Measurements from ENCODE around the gene ERGIC3. TPM values are rescaled to one million over a fixed set of nuclear protein-coding genes. Genes with fewer than 3 reads are reported as not detected.

Gene ERGIC3
- total and polyA plus RNA-seq, 2 of the 13 experiments (the other 11 are each of a cell fraction or from before 2014, with no cell fraction given), result 407 to 670 TPM

DNA sequence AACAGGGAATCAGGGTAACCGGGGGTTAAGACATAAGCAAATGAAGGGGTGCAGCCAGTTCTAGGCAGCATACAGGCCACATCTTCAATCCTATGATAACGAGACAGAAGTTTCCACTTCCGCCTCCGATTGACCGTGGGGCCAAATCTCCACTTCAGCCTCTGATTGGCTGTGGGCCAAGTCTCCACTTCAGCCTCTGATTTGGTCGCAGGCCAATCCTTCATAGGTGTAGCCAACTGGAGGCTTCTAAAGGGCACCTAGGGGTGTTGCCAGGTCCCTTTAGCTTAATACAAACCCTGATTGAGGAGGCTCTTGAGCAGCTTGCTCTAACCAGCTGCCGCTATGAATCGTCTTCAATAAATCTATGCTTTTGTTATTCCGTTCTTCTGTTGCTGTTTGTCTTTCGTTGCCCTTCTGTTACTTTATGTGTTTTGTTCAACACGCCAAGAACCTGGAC is 2.1 kb upstream of the ERGIC3 start (continued):
- TF ChIP-seq, protein P1, sequence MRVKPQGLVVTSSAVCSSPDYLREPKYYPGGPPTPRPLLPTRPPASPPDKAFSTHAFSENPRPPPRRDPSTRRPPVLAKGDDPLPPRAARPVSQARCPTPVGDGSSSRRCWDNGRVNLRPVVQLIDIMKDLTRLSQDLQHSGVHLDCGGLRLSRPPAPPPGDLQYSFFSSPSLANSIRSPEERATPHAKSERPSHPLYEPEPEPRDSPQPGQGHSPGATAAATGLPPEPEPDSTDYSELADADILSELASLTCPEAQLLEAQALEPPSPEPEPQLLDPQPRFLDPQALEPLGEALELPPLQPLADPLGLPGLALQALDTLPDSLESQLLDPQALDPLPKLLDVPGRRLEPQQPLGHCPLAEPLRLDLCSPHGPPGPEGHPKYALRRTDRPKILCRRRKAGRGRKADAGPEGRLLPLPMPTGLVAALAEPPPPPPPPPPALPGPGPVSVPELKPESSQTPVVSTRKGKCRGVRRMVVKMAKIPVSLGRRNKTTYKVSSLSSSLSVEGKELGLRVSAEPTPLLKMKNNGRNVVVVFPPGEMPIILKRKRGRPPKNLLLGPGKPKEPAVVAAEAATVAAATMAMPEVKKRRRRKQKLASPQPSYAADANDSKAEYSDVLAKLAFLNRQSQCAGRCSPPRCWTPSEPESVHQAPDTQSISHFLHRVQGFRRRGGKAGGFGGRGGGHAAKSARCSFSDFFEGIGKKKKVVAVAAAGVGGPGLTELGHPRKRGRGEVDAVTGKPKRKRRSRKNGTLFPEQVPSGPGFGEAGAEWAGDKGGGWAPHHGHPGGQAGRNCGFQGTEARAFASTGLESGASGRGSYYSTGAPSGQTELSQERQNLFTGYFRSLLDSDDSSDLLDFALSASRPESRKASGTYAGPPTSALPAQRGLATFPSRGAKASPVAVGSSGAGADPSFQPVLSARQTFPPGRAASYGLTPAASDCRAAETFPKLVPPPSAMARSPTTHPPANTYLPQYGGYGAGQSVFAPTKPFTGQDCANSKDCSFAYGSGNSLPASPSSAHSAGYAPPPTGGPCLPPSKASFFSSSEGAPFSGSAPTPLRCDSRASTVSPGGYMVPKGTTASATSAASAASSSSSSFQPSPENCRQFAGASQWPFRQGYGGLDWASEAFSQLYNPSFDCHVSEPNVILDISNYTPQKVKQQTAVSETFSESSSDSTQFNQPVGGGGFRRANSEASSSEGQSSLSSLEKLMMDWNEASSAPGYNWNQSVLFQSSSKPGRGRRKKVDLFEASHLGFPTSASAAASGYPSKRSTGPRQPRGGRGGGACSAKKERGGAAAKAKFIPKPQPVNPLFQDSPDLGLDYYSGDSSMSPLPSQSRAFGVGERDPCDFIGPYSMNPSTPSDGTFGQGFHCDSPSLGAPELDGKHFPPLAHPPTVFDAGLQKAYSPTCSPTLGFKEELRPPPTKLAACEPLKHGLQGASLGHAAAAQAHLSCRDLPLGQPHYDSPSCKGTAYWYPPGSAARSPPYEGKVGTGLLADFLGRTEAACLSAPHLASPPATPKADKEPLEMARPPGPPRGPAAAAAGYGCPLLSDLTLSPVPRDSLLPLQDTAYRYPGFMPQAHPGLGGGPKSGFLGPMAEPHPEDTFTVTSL (CRISPR knock-in tag; IDR thresholded peaks at IDR 0.05; ENCODE audit: borderline replicate concordance), result no peak
- TF ChIP-seq ZNF143 (CRISPR knock-in tag; IDR thresholded peaks at IDR 0.05) (no peak), ZNF335 (CRISPR knock-in tag; IDR thresholded peaks at IDR 0.05) (no peak), TBX2 (CRISPR knock-in tag; IDR thresholded peaks at IDR 0.05; ENCODE audit: borderline replicate concordance) (peak; percentile 36; the same call in 1 of the 2 replicates), AGO2 (optimal IDR thresholded peaks at IDR 0.05; ENCODE audit: low read depth, low read length) (no peak), ZNF33B (CRISPR knock-in tag; IDR thresholded peaks at IDR 0.05) (no peak), HNF4G (IDR thresholded peaks at IDR 0.05; ENCODE audit: borderline replicate concordance, low read depth, low read length) (no peak), HNF4G (CRISPR knock-in tag; IDR thresholded peaks at IDR 0.05; ENCODE audit: borderline replicate concordance, low read depth) (no peak), MYC (CRISPR knock-in tag; IDR thresholded peaks at IDR 0.05; ENCODE audit: borderline replicate concordance) (no peak), ISX (CRISPR knock-in tag; conservative IDR thresholded peaks at IDR 0.05) (no peak), SRSF4 (IDR thresholded peaks at IDR 0.05; ENCODE audit: low read depth, low read length, poor library complexity, severe bottlenecking) (no peak), FIP1L1 (IDR thresholded peaks at IDR 0.05; ENCODE audit: borderline replicate concordance, insufficient read depth, low read depth, low read length) (no peak), MED8 (CRISPR knock-in tag; IDR thresholded peaks at IDR 0.05; ENCODE audit: insufficient replicate concordance) (no peak), ZNF660 (CRISPR knock-in tag; IDR thresholded peaks at IDR 0.05; ENCODE audit: borderline replicate concordance, low read depth) (no peak), RFX3 (CRISPR knock-in tag; IDR thresholded peaks at IDR 0.05) (no peak), ZNF75D (CRISPR knock-in tag; IDR thresholded peaks at IDR 0.05; ENCODE audit: borderline replicate concordance) (0 out of 2 replicates have a peak, but pooled peaks have one; percentile 38), ZNF577 (CRISPR knock-in tag; IDR thresholded peaks at IDR 0.05; ENCODE audit: borderline replicate concordance, low read depth) (no peak), ZBTB3 (CRISPR knock-in tag; IDR thresholded peaks at IDR 0.05; ENCODE audit: borderline replicate concordance, low read depth) (no peak)
- TF ChIP-seq, protein P2, sequence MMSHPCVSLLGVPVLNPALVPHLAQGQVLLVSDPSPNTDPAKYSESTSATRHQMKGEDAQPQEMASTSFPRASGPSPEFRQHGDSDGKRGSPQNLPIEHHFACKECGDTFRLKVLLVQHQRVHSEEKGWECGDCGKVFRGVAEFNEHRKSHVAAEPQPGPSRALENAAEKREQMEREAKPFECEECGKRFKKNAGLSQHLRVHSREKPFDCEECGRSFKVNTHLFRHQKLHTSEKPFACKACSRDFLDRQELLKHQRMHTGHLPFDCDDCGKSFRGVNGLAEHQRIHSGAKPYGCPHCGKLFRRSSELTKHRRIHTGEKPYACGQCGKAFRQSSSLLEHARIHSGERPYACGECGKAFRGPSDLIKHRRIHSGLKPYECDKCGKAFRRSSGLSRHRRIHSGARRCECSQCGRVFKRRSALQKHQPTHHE (CRISPR knock-in tag; IDR thresholded peaks at IDR 0.05; ENCODE audit: borderline replicate concordance), result no peak
- TF ChIP-seq, protein P3, sequence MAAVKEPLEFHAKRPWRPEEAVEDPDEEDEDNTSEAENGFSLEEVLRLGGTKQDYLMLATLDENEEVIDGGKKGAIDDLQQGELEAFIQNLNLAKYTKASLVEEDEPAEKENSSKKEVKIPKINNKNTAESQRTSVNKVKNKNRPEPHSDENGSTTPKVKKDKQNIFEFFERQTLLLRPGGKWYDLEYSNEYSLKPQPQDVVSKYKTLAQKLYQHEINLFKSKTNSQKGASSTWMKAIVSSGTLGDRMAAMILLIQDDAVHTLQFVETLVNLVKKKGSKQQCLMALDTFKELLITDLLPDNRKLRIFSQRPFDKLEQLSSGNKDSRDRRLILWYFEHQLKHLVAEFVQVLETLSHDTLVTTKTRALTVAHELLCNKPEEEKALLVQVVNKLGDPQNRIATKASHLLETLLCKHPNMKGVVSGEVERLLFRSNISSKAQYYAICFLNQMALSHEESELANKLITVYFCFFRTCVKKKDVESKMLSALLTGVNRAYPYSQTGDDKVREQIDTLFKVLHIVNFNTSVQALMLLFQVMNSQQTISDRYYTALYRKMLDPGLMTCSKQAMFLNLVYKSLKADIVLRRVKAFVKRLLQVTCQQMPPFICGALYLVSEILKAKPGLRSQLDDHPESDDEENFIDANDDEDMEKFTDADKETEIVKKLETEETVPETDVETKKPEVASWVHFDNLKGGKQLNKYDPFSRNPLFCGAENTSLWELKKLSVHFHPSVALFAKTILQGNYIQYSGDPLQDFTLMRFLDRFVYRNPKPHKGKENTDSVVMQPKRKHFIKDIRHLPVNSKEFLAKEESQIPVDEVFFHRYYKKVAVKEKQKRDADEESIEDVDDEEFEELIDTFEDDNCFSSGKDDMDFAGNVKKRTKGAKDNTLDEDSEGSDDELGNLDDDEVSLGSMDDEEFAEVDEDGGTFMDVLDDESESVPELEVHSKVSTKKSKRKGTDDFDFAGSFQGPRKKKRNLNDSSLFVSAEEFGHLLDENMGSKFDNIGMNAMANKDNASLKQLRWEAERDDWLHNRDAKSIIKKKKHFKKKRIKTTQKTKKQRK (IDR thresholded peaks at IDR 0.05; ENCODE audit: low read length), result peak; percentile 9; the same call in 1 of the 2 replicates
